HG02852 (cell line): Measurements from ENCODE around the gene FANCE.
"Not testable (repeated sequence)": the region's sequence is repeated elsewhere in the genome, so short reads cannot be mapped to it uniquely, and the experiment has no call there.

Source experiments
- ATAC-seq: cut with Tn5 transposase; IDR thresholded peaks from one replicate; pipeline ENCODE4 v1.9.1; 2021; ENCODE audit warnings: mild to moderate bottlenecking, moderate library complexity; ENCODE audit not compliant: unreplicated experiment

FANCE gene

DNA sequence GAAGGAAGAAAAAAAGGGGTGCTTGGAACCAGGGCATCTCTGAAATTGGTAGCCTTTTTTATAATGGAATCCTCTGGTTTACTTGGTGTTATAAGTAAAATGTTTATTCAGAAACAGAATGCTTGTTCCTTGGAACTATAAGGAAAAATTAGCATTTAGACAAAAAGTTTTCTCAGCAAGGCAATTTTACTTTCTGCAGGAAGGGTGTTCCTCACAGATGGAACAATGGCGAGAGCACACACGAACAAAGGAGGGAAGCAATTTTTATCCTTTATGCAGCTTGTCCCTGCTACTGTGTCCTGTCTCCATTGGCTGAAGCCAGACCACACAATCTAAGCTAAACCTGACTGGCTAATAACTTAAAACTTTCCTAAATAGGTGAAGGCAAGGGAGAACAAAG, 22.7 kb upstream of the FANCE start:
- no peak for ATAC-seq

- no peak for ATAC-seq
These were observed 19.8 kb upstream of the FANCE start for GRCh38 chr6:35432291-35432690.

DNA sequence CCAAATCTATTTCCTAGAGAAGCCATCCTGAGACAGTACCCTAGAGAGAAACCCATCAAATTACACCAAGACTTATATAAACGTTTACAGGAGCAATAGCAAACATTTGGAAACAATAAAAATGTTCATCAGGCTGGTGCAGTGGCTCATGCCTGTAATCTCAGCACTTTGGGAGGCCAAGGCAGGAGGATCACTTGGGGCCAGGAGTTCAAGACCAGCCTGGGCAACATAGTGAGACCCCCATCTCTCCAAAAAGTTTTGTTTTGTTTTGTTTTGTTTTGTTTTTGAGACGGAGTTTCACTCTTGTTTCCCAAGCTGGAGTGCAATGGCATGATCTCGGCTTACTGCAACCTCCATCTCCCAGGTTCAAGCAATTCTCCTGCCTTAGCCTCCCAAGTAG, 19.4 kb upstream of the FANCE start:
- not testable (repeated sequence) for ATAC-seq

DNA sequence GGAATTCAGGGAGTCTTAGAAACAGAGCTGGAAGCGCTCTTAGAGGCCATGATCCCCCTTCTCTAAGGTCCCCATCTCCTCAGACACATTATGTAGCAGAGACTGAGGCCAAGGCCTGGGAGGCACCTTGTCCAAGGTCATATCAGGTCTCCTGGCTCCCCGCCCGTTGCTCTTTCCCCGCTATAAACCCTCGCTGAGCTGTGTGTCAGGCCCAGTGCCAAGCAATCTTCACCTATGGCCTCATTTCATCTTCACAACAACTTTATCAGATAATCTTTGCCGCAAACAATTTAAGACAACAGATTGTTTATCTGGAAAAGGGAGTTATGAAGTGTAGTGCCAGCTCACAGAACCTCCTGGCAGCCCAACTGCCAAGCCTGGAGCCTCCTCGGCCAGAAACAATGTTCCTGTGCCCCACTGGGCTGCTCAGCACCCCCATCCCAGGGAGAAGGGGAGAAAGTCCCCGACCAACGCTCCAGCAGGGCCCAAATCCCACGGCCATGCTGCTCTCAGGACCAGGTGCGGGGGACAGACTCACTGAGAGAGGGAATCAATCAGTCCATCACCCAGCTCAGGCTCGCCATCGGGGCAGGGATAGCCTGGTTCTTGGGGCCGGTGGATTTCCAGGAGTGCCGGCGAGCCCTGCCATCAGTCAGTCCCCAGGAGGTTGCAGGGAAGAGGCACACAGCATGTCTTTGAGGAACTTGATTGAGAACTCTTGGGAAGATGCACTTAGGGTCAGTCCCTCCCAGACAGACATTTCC, 16.9 kb upstream of the FANCE start:
- ATAC-seq = no peak

DNA sequence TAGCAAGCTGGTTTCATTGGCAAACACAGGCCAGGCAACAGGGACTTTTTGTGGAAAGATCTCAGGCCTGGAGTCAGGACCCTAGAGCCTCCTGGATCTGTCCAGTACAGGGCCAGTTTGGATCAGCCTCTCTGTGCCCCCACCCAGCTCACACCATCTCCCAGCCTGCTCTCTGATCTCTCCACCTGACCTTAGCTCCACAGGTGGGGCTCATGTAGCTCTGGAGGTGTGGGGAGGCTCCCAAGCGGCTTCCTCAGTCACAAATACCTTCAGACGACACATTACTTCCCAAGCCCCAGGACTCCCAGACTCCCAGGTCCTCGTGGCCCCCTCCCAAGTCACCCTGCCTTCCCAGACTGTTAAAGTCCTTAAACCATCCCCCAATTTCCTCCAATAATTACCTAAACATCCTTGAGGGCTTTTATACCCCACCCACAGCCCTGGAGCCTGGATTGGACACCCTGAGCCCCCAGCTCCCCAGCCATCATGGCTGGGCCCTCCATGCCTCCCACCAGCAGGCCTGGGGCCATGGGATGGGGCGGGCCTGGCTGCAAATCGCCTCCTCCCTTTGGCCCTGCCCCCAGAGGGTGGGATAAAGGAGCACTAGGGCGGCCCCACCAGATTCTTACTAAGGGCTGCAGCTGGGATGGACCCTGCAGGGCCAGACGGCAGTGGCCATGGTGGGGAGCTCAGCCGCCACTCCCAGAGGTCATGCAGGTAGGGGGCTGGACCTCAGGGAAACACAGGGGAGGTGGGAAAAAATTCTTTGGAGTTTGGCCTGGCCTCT, 15.9 kb upstream of the FANCE start:
- ATAC-seq = no peak

DNA sequence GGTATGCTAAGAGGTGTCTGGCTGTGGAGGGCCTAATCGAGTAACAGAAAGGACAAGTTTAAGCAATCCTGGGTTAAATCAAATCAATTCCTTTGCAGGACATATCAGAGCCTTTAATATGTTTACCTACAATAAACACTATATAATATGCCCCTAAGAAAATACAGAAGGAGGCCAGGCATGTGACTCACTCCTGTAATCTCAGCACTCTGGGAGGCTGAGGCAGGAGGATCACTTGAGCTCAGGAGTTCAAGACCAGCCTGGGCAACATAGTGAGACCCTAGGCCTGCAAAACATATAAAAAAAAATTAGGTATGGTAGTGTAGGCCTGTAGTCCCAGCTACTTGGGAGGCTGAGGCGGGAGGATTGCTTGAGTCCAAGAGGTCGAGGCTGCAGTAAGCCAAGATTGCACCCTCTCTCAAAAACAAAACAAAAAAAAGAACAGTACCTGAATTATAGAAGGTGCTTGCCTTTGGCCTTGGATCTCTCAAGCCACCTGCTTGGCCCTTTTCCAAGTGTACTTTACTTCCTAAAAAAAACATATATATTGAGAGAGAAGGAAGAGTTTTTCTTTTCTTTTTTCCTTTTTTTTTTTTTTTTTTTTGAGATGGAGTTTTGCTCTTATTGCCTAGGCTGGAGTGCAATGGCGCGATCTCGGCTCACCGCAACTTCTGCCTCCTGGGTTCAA, 13.6 kb upstream of the FANCE start:
- not testable (repeated sequence) for ATAC-seq

DNA sequence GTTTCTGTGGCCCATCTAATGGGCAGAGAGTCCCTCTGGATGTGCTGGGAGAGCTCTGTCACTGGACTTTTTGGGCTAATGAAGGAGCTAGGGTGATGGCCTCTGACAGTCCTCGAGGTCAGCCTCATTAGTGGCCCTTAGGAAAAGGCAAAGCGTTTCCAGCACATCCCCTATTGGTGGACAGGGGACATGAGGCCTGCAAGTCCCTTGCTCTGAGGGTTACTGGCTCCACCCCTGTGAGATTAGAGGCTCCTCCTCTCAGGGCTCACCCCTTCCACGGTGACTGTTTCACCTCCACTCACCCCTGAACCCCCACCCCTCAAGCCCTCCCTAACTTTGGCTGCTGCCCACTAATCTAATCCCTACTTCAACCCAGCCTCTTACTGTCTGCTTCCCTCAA, 12.8 kb upstream of the FANCE start:
- no peak for ATAC-seq

- no peak for ATAC-seq
These were observed 10.9 kb upstream of the FANCE start for GRCh38 chr6:35441205-35441604.

GRCh38 chr6:35441642-35442041, 10.5 kb upstream of the FANCE start:
- ATAC-seq = no peak

- no peak for ATAC-seq
These were observed 9.4 kb upstream of the FANCE start for GRCh38 chr6:35442693-35443092.

DNA sequence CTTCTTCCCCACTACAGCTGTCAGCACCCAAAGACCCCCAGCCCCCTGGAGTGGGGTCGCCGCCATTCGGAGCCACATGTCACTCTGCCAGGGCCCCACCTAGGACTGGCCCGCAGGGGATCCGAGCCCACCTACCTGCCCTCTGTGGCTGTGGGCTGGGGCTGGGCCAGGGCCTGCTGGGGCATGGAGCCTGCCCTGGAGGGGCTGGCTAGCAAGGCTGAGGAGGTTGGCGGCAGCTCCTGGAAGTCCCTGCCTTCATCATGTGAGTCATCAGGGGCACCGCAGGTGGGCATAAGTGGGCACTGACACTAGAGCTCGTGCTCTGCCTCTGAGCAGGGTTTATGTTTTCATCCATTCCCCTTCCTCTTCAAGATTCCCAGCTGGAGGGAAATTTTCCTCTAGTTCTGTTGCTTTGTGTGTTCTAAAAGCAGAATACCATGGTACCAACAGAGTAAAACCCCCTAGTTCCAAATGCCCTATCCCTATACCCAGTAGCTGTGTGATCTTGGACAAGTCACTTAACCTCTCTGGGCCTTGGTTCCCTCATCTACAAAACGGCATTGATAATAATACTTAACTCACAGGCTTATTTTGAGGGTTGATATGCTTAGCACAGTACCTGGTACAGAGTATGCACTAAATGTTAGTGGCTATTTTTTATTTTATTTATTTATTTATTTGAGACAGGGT, 8.7 kb upstream of the FANCE start:
- no peak for ATAC-seq

- ATAC-seq = no peak
These were observed 6.4 kb upstream of the FANCE start for GRCh38 chr6:35445691-35446090.

GRCh38 chr6:35448191-35448590, 3.9 kb upstream of the FANCE start:
- ATAC-seq = no peak

GRCh38 chr6:35449287-35449881, 2.8 kb upstream of the FANCE start:
- ATAC-seq = peak; percentile 30

GRCh38 chr6:35451354-35452182, 570 bp upstream of the FANCE start:
- ATAC-seq = peak; percentile 7

- ATAC-seq = no peak
These were observed 1.1 kb downstream of the FANCE start for GRCh38 chr6:35453236-35453635.

DNA sequence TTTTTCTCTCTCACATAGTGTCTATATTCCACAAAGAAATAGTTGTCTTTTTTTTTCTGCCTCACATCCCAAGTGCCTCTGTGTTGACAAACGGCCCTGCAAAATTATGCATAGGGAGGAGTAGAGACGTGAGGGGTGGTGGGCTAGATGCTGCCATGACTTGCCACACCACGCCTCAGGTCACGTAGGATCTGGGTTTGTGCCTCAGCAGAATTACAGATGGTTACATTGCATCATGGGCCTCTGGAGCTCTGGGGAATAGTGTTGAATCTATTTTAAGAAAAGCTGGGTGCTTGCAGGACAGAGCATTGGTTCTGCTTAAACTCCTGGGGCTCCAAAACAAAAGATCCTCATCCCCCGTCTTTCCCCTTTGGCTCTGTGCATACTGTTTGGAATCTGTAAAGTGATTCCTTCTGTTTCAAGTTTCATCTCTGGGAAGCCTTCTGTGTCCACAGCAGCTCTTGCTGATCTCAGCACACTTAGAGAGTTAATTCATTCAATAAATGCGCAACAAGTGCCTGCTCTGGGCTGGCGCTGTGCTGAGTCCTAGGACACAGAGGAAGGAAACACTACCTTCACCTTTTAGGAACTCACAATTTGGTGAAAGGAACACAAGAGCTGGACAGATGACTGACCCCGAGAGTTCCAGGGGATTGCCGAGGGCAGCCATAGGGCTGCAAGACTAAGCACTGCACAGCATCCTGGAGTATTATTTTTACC, 2.4 kb downstream of the FANCE start:
- ATAC-seq = no peak

DNA sequence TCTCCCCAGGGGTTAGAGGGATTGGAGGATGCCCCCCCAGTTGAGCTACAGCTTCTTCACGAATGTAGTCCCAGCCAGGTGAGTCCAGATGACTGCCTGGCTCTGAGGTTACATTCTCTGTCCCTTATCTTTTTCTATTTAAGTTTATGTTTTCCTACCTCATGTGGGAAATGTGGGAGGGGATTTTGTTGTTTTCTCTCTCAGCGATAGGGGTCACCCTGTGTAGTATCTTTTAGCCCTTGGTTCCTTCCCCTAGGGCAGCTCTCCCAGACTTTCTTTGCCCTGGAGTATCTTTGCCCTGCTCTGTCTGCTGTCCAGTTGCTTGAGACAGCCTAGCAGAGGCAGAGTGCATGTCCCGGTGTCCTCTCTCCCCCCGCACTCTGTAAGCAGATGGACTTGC, 5.8 kb downstream of the FANCE start:
- no peak for ATAC-seq

DNA sequence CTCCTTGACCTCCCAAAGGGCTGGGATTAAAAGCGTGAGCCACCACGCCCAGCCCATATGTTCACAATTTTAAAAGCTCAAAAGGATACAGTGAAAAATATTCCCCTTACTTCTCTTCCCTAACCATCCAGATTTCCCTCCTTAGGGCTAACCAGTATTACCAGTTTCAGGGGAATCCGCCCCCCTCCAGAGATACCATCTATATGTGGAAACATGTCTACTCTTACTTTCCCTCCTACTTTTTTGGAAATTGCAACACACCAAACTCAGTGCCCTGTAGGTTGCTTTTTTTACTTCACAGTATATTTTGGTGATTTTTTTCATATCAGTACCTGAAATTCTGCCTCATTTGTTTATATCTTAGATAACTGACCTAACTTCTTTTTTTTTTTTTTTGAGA, 9.1 kb downstream of the FANCE start:
- ATAC-seq = no peak
